Lower leg skin (tissue), 4 donors: Measurements from ENCODE around the gene CLEC3A. TPM values are rescaled to one million over a fixed set of nuclear protein-coding genes. Genes with fewer than 3 reads are reported as not detected.
"Not testable (repeated sequence)": the region's sequence is repeated elsewhere in the genome, so short reads cannot be mapped to it uniquely, and the experiment has no call there.

Experiments
- DNase-seq, 2 donors: peaks; one replicate each; pipeline ENCODE4 v3.0.0-alpha.2; 2019; ENCODE audit warnings: low spot score in 2 of 2
- H3K4me3 ChIP-seq: fragments of 200-600 bp; sonication (generic); 2 replicates; pipeline ENCODE4 v1.5.1; 2017; ENCODE audit warnings: mild to moderate bottlenecking, low read depth; ENCODE audit not compliant: poor library complexity, severe bottlenecking
- CTCF ChIP-seq, 3 donors: fragments of 450-650 bp; IDR thresholded peaks; one replicate each; pipeline ENCODE4 v1.5.1; 2016; ENCODE audit warnings: antibody characterized with exemption in 3 of 3, mild to moderate bottlenecking in 3 of 3, moderate library complexity in 2 of 3
- POLR2A ChIP-seq, 2 donors: fragments of 450-650 bp; IDR thresholded peaks; one replicate each; pipeline ENCODE4 v1.6.1; 2016 to 2017; ENCODE audit warnings: antibody characterized with exemption in 2 of 2, mild to moderate bottlenecking in 1 of 2, moderate library complexity in 1 of 2
- WGBS, 2 donors: methylation state at CpG; one replicate each; pipeline ENCODE4 v1.1.5; 2018; 5-methylcytosine and 5-hydroxymethylcytosine counted together
- intact Hi-C: fragments of 100-400 bp; cut with DNase I; formaldehyde crosslinking; loops from one replicate; pipeline ENCODE4 v1.15.0; 2023; ENCODE audit warnings: low total_unique reads
- total RNA-seq, 4 donors: library from RNA; depleted of rRNA; stranded (reverse); fragments of >200 nt; gene quantifications; one replicate each; pipeline ENCODE4 v1.1.0, GENCODE V29; 2016

The CLEC3A gene
- total RNA-seq, 4 donors from 2014 or later: not detected

GRCh38 chr16:77986011-77986740, 36.2 kb upstream of the CLEC3A start:
- WGBS, 2 donors: 93 to 95% methylated on average over 7 of the region's 7 CpGs
- TF ChIP-seq CTCF (IDR thresholded peaks at IDR 0.05): no peak
- no peak for TF ChIP-seq POLR2A (IDR thresholded peaks at IDR 0.05)
- intact Hi-C loops: no loop called here
- H3K4me3 ChIP-seq: no peak overlapping the region
- DNase-seq: no peak

- WGBS, 2 donors: 61 to 64% methylated on average over 2 of the region's 2 CpGs
- no peak overlapping the region for H3K4me3 ChIP-seq
- TF ChIP-seq POLR2A (IDR thresholded peaks at IDR 0.05) (no peak), CTCF (IDR thresholded peaks at IDR 0.05) (no peak)
- intact Hi-C loops: no loop called here
- DNase-seq: no peak
These were observed 34.5 kb upstream of the CLEC3A start for GRCh38 chr16:77987810-77988209.

GRCh38 chr16:77989846-77990245, 32.5 kb upstream of the CLEC3A start:
- no peak for DNase-seq
- TF ChIP-seq CTCF (IDR thresholded peaks at IDR 0.05) (no peak), POLR2A (IDR thresholded peaks at IDR 0.05) (no peak)
- WGBS, 2 donors: 83 to 94% methylated on average over 4 of the region's 4 CpGs
- intact Hi-C loops: no loop called here
- no peak overlapping the region for H3K4me3 ChIP-seq

GRCh38 chr16:77991701-77992100, 30.6 kb upstream of the CLEC3A start:
- no peak for DNase-seq
- intact Hi-C loops: no loop called here
- 58 to 65% methylated on average over 4 of the region's 4 CpGs for WGBS, 2 donors
- H3K4me3 ChIP-seq: no peak overlapping the region
- no peak for TF ChIP-seq POLR2A (IDR thresholded peaks at IDR 0.05)
- no peak for TF ChIP-seq CTCF (IDR thresholded peaks at IDR 0.05)

GRCh38 chr16:77992381-77992780, 30.0 kb upstream of the CLEC3A start:
- 34 to 46% methylated on average over 2 of the region's 2 CpGs for WGBS, 2 donors
- DNase-seq, H3K4me3 ChIP-seq, intact Hi-C loops: not testable (repeated sequence)

GRCh38 chr16:77993111-77993985, 29.0 kb upstream of the CLEC3A start:
- H3K4me3 ChIP-seq: no peak overlapping the region
- no peak for TF ChIP-seq POLR2A (IDR thresholded peaks at IDR 0.05)
- no peak for TF ChIP-seq CTCF (IDR thresholded peaks at IDR 0.05)
- peak in 1 of 2 donors; percentile 28 for DNase-seq
- intact Hi-C loops: no loop called here
- 28 to 30% methylated on average over 6 of the region's 6 CpGs for WGBS, 2 donors
